ENCODE results near the gene PLEK2.

DNA sequence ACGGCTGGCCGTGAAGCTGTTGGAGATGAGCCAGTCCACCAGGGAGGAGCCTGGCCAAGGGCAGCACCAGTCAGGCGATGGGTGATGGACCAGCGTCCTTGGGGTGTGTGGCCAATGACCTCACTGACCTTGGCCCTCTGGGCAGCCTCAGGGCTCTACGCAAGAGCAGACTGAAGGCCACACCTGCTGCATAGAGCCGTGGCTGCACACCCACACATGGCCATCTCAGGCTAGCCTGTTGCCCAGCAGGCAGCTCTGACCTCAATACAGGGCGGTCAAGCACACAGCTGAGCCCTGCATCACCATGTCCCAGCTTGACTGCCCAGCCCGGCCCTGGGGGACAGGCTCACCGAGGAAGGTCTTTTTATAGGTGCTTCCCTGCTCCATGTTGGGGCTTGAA is 19.2 kb downstream of the PLEK2 start:
- TF ChIP-seq CREB1 (CRISPR knock-in tag; IDR thresholded peaks at IDR 0.05) (no peak), NR3C1 (CRISPR knock-in tag; conservative IDR thresholded peaks at IDR 0.05; ENCODE audit: low read depth) (no peak), JAZF1 (CRISPR knock-in tag; IDR thresholded peaks at IDR 0.05) (no peak), ZBTB21 (CRISPR knock-in tag; IDR thresholded peaks at IDR 0.05; ENCODE audit: borderline replicate concordance) (no peak), ZNF671 (CRISPR knock-in tag; IDR thresholded peaks at IDR 0.05) (no peak), MYBL2 (CRISPR knock-in tag; IDR thresholded peaks at IDR 0.05) (no peak), IRF2 (CRISPR knock-in tag; IDR thresholded peaks at IDR 0.05; ENCODE audit: borderline replicate concordance, low read depth) (no peak), NFE2L1 (CRISPR knock-in tag; IDR thresholded peaks at IDR 0.05) (no peak)
- TF ChIP-seq, protein P1, sequence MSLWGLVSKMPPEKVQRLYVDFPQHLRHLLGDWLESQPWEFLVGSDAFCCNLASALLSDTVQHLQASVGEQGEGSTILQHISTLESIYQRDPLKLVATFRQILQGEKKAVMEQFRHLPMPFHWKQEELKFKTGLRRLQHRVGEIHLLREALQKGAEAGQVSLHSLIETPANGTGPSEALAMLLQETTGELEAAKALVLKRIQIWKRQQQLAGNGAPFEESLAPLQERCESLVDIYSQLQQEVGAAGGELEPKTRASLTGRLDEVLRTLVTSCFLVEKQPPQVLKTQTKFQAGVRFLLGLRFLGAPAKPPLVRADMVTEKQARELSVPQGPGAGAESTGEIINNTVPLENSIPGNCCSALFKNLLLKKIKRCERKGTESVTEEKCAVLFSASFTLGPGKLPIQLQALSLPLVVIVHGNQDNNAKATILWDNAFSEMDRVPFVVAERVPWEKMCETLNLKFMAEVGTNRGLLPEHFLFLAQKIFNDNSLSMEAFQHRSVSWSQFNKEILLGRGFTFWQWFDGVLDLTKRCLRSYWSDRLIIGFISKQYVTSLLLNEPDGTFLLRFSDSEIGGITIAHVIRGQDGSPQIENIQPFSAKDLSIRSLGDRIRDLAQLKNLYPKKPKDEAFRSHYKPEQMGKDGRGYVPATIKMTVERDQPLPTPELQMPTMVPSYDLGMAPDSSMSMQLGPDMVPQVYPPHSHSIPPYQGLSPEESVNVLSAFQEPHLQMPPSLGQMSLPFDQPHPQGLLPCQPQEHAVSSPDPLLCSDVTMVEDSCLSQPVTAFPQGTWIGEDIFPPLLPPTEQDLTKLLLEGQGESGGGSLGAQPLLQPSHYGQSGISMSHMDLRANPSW (CRISPR knock-in tag; conservative IDR thresholded peaks at IDR 0.05; ENCODE audit: low read depth), result no peak
- TF ChIP-seq, protein P2, sequence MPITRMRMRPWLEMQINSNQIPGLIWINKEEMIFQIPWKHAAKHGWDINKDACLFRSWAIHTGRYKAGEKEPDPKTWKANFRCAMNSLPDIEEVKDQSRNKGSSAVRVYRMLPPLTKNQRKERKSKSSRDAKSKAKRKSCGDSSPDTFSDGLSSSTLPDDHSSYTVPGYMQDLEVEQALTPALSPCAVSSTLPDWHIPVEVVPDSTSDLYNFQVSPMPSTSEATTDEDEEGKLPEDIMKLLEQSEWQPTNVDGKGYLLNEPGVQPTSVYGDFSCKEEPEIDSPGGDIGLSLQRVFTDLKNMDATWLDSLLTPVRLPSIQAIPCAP (CRISPR knock-in tag; IDR thresholded peaks at IDR 0.05), result no peak
- TF ChIP-seq, protein P3, sequence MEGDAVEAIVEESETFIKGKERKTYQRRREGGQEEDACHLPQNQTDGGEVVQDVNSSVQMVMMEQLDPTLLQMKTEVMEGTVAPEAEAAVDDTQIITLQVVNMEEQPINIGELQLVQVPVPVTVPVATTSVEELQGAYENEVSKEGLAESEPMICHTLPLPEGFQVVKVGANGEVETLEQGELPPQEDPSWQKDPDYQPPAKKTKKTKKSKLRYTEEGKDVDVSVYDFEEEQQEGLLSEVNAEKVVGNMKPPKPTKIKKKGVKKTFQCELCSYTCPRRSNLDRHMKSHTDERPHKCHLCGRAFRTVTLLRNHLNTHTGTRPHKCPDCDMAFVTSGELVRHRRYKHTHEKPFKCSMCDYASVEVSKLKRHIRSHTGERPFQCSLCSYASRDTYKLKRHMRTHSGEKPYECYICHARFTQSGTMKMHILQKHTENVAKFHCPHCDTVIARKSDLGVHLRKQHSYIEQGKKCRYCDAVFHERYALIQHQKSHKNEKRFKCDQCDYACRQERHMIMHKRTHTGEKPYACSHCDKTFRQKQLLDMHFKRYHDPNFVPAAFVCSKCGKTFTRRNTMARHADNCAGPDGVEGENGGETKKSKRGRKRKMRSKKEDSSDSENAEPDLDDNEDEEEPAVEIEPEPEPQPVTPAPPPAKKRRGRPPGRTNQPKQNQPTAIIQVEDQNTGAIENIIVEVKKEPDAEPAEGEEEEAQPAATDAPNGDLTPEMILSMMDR (IDR thresholded peaks at IDR 0.05), result no peak
- TF ChIP-seq, protein P4, sequence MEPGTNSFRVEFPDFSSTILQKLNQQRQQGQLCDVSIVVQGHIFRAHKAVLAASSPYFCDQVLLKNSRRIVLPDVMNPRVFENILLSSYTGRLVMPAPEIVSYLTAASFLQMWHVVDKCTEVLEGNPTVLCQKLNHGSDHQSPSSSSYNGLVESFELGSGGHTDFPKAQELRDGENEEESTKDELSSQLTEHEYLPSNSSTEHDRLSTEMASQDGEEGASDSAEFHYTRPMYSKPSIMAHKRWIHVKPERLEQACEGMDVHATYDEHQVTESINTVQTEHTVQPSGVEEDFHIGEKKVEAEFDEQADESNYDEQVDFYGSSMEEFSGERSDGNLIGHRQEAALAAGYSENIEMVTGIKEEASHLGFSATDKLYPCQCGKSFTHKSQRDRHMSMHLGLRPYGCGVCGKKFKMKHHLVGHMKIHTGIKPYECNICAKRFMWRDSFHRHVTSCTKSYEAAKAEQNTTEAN (CRISPR knock-in tag; IDR thresholded peaks at IDR 0.05), result no peak
